KMS-11 (cell line): ENCODE measurements around the gene D2HGDH.
"Not testable (repeated sequence)": the region's sequence is repeated elsewhere in the genome, so short reads cannot be mapped to it uniquely, and the experiment has no call there.

Source experiments
- H2AFZ ChIP-seq: fragments of 200-600 bp; sonication (generic); 2 replicates; pipeline ENCODE4 v1.6.1; 2016; ENCODE audit warnings: antibody characterized with exemption, mixed run types, low read depth
- H3K27ac ChIP-seq: fragments of 200-600 bp; sonication (generic); 2 replicates; pipeline ENCODE4 v1.6.1; 2016; ENCODE audit warnings: mild to moderate bottlenecking, mixed run types
- H3K27me3 ChIP-seq: fragments of 200-600 bp; sonication (generic); 2 replicates; pipeline ENCODE4 v1.6.1; 2017; ENCODE audit warnings: mild to moderate bottlenecking, low read depth, mixed run types, moderate library complexity; ENCODE audit not compliant: insufficient read depth
- H3K36me3 ChIP-seq: fragments of 200-600 bp; sonication (generic); 2 replicates; pipeline ENCODE4 v1.6.1; 2017; ENCODE audit warnings: mild to moderate bottlenecking, mixed run types; ENCODE audit not compliant: insufficient read depth
- H3K4me1 ChIP-seq: fragments of 200-600 bp; sonication (generic); 2 replicates; pipeline ENCODE4 v1.6.1; 2016; ENCODE audit warnings: mild to moderate bottlenecking, low read depth, mixed run types; ENCODE audit not compliant: poor library complexity, severe bottlenecking
- H3K4me2 ChIP-seq: fragments of 200-600 bp; sonication (generic); 2 replicates; pipeline ENCODE4 v1.7.0; 2016; ENCODE audit warnings: mild to moderate bottlenecking, mixed run types
- H3K4me3 ChIP-seq: fragments of 200-600 bp; sonication (generic); IDR thresholded peaks from 2 replicates; pipeline ENCODE4 v1.6.1; 2017; ENCODE audit warnings: low read depth, low read length, mixed read lengths; ENCODE audit not compliant: insufficient read depth
- H3K79me2 ChIP-seq: fragments of 200-600 bp; sonication (generic); 2 replicates; pipeline ENCODE4 v1.6.1; 2016; ENCODE audit warnings: low read depth, mixed run types; ENCODE audit not compliant: insufficient read depth
- H3K9ac ChIP-seq: fragments of 200-600 bp; sonication (generic); 2 replicates; pipeline ENCODE4 v1.6.1; 2016; ENCODE audit warnings: mild to moderate bottlenecking, mixed run types
- H4K20me1 ChIP-seq: fragments of 200-600 bp; sonication (generic); 2 replicates; pipeline ENCODE4 v1.6.1; 2016; ENCODE audit warnings: mild to moderate bottlenecking, mixed run types; ENCODE audit not compliant: insufficient read depth
- CTCF ChIP-seq: fragments of 200-600 bp; sonication (generic); conservative IDR thresholded peaks from 2 replicates; pipeline ENCODE4 v1.6.1; 2017; ENCODE audit warnings: low read depth, mild to moderate bottlenecking, antibody characterized with exemption, low read length, moderate library complexity, mixed read lengths

D2HGDH gene

DNA sequence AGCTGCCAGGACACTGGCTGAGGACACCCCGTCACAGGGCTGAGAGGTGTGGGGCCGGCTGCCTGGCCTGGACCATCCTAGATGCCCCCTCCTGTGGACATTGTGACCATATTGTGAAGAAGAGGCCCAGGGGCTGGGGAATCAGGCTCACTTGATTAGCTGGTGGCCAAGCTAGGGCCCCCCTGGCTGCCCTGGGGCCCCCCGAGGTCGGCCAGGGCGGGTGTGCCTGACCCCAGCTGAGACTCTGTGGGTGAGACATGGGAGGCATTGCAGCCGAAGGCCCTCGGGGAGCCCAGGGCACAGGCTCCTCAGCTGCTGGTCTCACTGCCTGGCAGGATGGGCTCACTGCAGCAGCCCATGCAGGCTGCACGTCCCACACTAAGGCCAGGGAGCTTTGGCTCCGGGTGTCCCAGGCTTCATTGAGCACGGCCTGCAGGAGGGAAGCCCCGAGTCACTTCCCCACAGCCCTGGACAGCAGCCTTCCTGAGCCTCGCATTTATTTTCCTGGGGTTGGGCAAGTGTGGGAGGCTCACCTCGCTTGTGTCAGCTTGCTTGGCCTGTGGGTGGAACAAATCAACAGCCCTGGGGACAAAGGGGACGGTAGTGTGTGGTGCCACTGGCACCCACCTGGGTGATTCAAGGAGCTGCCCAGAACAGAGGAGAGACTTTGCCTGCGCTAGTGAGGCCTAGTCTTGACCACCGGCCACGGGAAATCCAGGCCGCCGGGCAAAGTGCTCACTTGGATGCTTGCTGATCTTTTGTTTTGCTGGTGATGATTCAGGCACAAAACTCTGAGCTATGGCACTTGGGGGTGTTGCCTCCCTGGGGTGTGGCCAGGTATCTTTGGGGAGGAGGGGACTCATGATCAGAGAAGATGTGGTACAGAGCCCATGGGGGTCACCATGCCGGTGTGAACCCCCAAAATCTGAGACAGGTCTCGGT is 43.5 kb downstream of the D2HGDH start:
- H3K79me2 ChIP-seq = no peaks in the 10 kb centered on the region
- no peak overlapping the region for H3K4me2 ChIP-seq
- no peak for TF ChIP-seq CTCF
- no peaks in the 10 kb centered on the region for H3K36me3 ChIP-seq
- H3K4me3 ChIP-seq = no peak overlapping the region
- H2AFZ ChIP-seq = no peak overlapping the region
- no peak overlapping the region for H3K9ac ChIP-seq
- H4K20me1 ChIP-seq = no peaks in the 10 kb centered on the region
- H3K27ac ChIP-seq = no peak overlapping the region
- H3K4me1 ChIP-seq = no peaks in the 10 kb centered on the region
- no peaks in the 10 kb centered on the region for H3K27me3 ChIP-seq

DNA sequence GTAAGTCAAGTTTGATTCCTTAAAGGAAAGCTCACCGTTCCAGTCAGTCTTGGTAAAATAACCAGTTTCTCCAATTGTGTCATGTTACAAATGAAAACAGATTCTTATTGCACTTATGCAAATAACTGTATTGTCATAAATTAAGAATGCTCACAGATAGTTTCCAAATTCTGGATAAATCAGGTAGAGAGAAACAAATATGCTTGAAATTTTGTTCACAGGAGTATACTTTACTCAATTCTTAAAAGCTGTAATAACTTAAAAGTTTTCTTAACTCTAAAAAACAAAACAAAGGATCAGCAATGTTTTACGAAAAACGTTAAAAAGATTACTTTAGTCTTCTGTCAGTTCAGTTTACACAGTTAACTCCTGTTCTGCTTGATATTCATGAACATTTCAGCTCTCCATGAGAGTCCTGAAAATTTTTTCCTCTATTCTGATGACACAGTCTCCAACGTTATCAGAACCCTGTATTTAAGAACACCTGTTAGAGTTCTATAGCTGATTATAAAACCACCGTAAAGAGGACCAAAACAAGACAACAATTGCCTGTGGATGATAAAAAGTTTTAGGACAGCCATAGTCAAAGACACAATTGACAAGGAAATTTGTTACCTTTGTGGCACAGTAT is 46.6 kb downstream of the D2HGDH start:
- no peak overlapping the region for H3K4me2 ChIP-seq
- no peaks in the 10 kb centered on the region for H3K27me3 ChIP-seq
- H3K4me3 ChIP-seq = no peak overlapping the region
- H3K79me2 ChIP-seq = no peaks in the 10 kb centered on the region
- no peak overlapping the region for H3K27ac ChIP-seq
- H2AFZ ChIP-seq = no peak overlapping the region
- H4K20me1 ChIP-seq = no peaks in the 10 kb centered on the region
- no peak overlapping the region for H3K9ac ChIP-seq
- no peak for TF ChIP-seq CTCF
- H3K36me3 ChIP-seq = no peaks in the 10 kb centered on the region
- H3K4me1 ChIP-seq = no peaks in the 10 kb centered on the region

DNA sequence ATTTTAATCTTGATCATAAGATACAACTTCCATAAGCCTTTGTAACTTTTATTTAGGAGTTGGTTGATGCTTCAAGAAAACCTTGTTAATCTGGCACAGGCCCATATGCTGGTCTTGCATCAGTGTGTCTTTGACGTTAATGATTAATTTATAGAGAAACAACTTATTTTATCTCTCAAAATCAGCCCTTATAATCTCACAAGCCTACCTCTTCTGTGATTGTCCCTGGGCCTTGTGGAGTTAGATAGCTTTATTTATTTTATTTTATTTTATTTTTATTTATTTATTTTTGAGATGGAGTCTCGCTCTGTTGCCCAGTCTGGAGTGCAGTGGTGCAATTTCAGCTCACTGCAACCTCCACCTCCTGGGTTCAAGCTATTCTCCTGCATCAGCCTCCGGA is 47.6 kb downstream of the D2HGDH start:
- not testable (repeated sequence) for H3K4me3 ChIP-seq, H3K27ac ChIP-seq, H3K27me3 ChIP-seq, H2AFZ ChIP-seq, H4K20me1 ChIP-seq, H3K79me2 ChIP-seq, H3K36me3 ChIP-seq, H3K9ac ChIP-seq, H3K4me2 ChIP-seq, H3K4me1 ChIP-seq

GRCh38 chr2:241788135-241788534 is 53.7 kb downstream of the D2HGDH start:
- no peaks in the 10 kb centered on the region for H3K36me3 ChIP-seq
- H4K20me1 ChIP-seq = no peaks in the 10 kb centered on the region
- no peak overlapping the region for H3K4me3 ChIP-seq
- H2AFZ ChIP-seq = no peak overlapping the region
- no peaks in the 10 kb centered on the region for H3K27me3 ChIP-seq
- no peak overlapping the region for H3K9ac ChIP-seq
- H3K79me2 ChIP-seq = no peaks in the 10 kb centered on the region
- no peaks in the 10 kb centered on the region for H3K4me1 ChIP-seq
- no peak overlapping the region for H3K4me2 ChIP-seq
- H3K27ac ChIP-seq = no peak overlapping the region
- no peak for TF ChIP-seq CTCF

GRCh38 chr2:241788572-241788971 is 54.1 kb downstream of the D2HGDH start:
- H3K27me3 ChIP-seq = no peaks in the 10 kb centered on the region
- H3K4me1 ChIP-seq = no peaks in the 10 kb centered on the region
- TF ChIP-seq CTCF = no peak
- no peaks in the 10 kb centered on the region for H3K36me3 ChIP-seq
- no peak overlapping the region for H2AFZ ChIP-seq
- no peaks in the 10 kb centered on the region for H4K20me1 ChIP-seq
- H3K4me3 ChIP-seq = no peak overlapping the region
- no peak overlapping the region for H3K4me2 ChIP-seq
- H3K27ac ChIP-seq = no peak overlapping the region
- H3K9ac ChIP-seq = no peak overlapping the region
- no peaks in the 10 kb centered on the region for H3K79me2 ChIP-seq

DNA sequence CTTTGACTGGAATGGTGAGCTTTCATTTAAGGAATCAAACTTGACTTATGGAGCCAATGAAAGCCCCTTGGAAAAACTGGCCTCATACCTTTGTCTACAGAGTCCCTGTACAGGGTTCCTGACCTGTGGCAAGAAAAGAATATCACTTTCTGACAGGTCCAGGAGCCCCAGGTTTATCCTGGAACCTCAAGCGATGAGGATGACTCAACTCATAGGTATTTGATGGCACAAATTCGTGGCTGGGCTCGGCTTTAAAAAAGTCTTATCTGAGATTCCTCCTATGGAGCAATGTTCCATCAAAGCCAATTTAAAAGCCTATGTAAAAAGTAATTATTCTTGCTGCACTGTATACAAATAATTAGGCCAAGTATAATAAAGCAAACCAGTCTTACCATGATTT is 57.0 kb downstream of the D2HGDH start:
- not testable (repeated sequence) for H3K4me3 ChIP-seq, H3K27me3 ChIP-seq, H3K4me2 ChIP-seq, H4K20me1 ChIP-seq, H3K36me3 ChIP-seq, H3K27ac ChIP-seq, H3K79me2 ChIP-seq, H3K9ac ChIP-seq, H2AFZ ChIP-seq, H3K4me1 ChIP-seq
